22Rv1 (cell line): Measurements from ENCODE around the gene NREP.

Experiments used
- CTCF ChIP-seq: fragments of 450-650 bp; IDR thresholded peaks from 2 replicates; pipeline ENCODE4 v1.5.1; 2017; ENCODE audit warnings: mild to moderate bottlenecking
- ZFX ChIP-seq: fragments of 450-650 bp; IDR thresholded peaks from 2 replicates; pipeline ENCODE4 v1.6.1; 2017; ENCODE audit warnings: antibody characterized with exemption, borderline replicate concordance

- TF ChIP-seq CTCF (no peak), ZFX (no peak)
Observed at GRCh38 chr5:111731638-111732037, 25.4 kb downstream of the NREP start.
